CD14-positive monocyte (primary cell): ENCODE measurements around the gene OR51D1. TPM values are rescaled to one million over a fixed set of nuclear protein-coding genes. Genes with fewer than 3 reads are reported as not detected.

ENCODE experiments used
- DNase-seq, 3 donors: peaks; one replicate each; pipeline ENCODE4 v3.0.0-alpha.2; 2011 to 2022
- H2AFZ ChIP-seq: 2 replicates; pipeline ENCODE4 v1.6.0; 2012; ENCODE audit warnings: mild to moderate bottlenecking, low read depth, low read length, inconsistent platforms; ENCODE audit not compliant: insufficient read depth, poor library complexity, severe bottlenecking
- H3K27ac ChIP-seq, 2 donors: 1 replicate in 1 of 2; 2 replicates in 1 of 2; pipeline ENCODE4 v1.5.1; 2012 to 2013; ENCODE audit warnings: low read length in 2 of 2, control low read depth in 1 of 2, inconsistent platforms in 1 of 2, low read depth in 1 of 2, mild to moderate bottlenecking in 1 of 2
- H3K27me3 ChIP-seq, 2 donors: one replicate each; pipeline versions ENCODE4 v1.6.0 to v1.6.1; 2011 to 2013; ENCODE audit warnings: low read length in 2 of 2; ENCODE audit not compliant: control insufficient read depth in 2 of 2, insufficient read depth in 2 of 2
- H3K36me3 ChIP-seq, 2 donors: replicated peaks in 1 of 2; 1 replicate in 1 of 2; 2 replicates in 1 of 2; pipeline versions ENCODE4 v1.5.1 to v1.6.1; 2012 to 2013; ENCODE audit warnings: low read length in 2 of 2, control low read depth in 1 of 2, inconsistent platforms in 1 of 2, mild to moderate bottlenecking in 1 of 2; ENCODE audit not compliant: insufficient read depth in 2 of 2, control insufficient read depth in 1 of 2
- H3K4me1 ChIP-seq, 2 donors: 1 replicate in 1 of 2; 2 replicates in 1 of 2; pipeline versions ENCODE4 v1.5.1 to v1.6.1; 2012 to 2013; ENCODE audit warnings: low read length in 2 of 2, control low read depth in 1 of 2, inconsistent platforms in 1 of 2, mild to moderate bottlenecking in 1 of 2, moderate library complexity in 1 of 2; ENCODE audit not compliant: insufficient read depth in 2 of 2, control insufficient read depth in 1 of 2
- H3K4me2 ChIP-seq: replicated peaks from 2 replicates; pipeline ENCODE3; 2012; ENCODE audit warnings: low read length, moderate library complexity, mild to moderate bottlenecking; ENCODE audit not compliant: poor library complexity, severe bottlenecking; ENCODE audit errors: extremely low read depth
- H3K4me3 ChIP-seq, 3 experiments: fragments of 200-600 bp in 1 of 3; sonication (generic) in 1 of 3; replicated peaks in 1 of 3; 1 replicate in 2 of 3; 2 replicates in 1 of 3; pipeline ENCODE4 v1.5.1; 2011 to 2013; ENCODE audit warnings: low read length in 3 of 3, mild to moderate bottlenecking in 3 of 3, control low read depth in 2 of 3, low read depth in 2 of 3, inconsistent platforms in 1 of 3, moderate library complexity in 1 of 3
- H3K79me2 ChIP-seq: 2 replicates; pipeline ENCODE4 v1.6.0; 2012; ENCODE audit warnings: mild to moderate bottlenecking, control low read depth, inconsistent platforms, low read length, moderate library complexity; ENCODE audit not compliant: insufficient read depth
- H3K9ac ChIP-seq: 2 replicates; pipeline ENCODE4 v1.6.0; 2017; ENCODE audit warnings: low read length, mild to moderate bottlenecking; ENCODE audit not compliant: insufficient read depth, poor library complexity, severe bottlenecking
- H3K9me3 ChIP-seq, 2 donors: replicated peaks in 1 of 2; 1 replicate in 1 of 2; 2 replicates in 1 of 2; pipeline versions ENCODE4 v1.5.1 to v1.6.1; 2012 to 2013; ENCODE audit warnings: low read length in 2 of 2, control low read depth in 1 of 2; ENCODE audit not compliant: control insufficient read depth in 1 of 2, insufficient read depth in 1 of 2
- H4K20me1 ChIP-seq: 2 replicates; pipeline ENCODE4 v1.6.0; 2012; ENCODE audit warnings: mild to moderate bottlenecking, low read length, control low read depth, moderate library complexity; ENCODE audit not compliant: insufficient read depth
- H3K27ac Mint-ChIP-seq, 7 donors: one replicate each; pipeline ENCODE4 v1.8.0; 2020; ENCODE audit warnings: mild to moderate bottlenecking in 7 of 7, mixed read lengths in 7 of 7, moderate library complexity in 6 of 7, inconsistent platforms in 2 of 7
- H3K27me3 Mint-ChIP-seq, 3 donors: one replicate each; pipeline ENCODE4 v1.8.0; 2021 to 2022; ENCODE audit warnings: low read depth in 3 of 3, mild to moderate bottlenecking in 3 of 3, mixed read lengths in 3 of 3, moderate library complexity in 3 of 3, inconsistent platforms in 1 of 3
- H3K36me3 Mint-ChIP-seq, 2 donors: one replicate each; pipeline ENCODE4 v1.8.0; 2020; ENCODE audit warnings: mixed read lengths in 2 of 2, inconsistent platforms in 1 of 2, mild to moderate bottlenecking in 1 of 2
- H3K4me1 Mint-ChIP-seq: one replicate; pipeline ENCODE4 v1.8.0; 2020; ENCODE audit warnings: mild to moderate bottlenecking, mixed read lengths
- H3K4me3 Mint-ChIP-seq, 2 donors: one replicate each; pipeline ENCODE4 v1.8.0; 2020; ENCODE audit warnings: mild to moderate bottlenecking in 2 of 2, mixed read lengths in 2 of 2, moderate library complexity in 1 of 2
- H3K9me3 Mint-ChIP-seq, 7 donors: one replicate each; pipeline ENCODE4 v1.8.0; 2020 to 2022; ENCODE audit warnings: mixed read lengths in 7 of 7, mild to moderate bottlenecking in 6 of 7, moderate library complexity in 6 of 7, inconsistent platforms in 2 of 7
- CTCF ChIP-seq: fragments of 200-600 bp; IDR thresholded peaks from one replicate; pipeline ENCODE4 v1.8.0; 2022; ENCODE audit warnings: antibody characterized with exemption, mild to moderate bottlenecking
- whole genome bisulfite sequencing: methylation state at CpG from one replicate; pipeline ENCODE4 v1.1.5; 2013; ENCODE audit warnings: missing lambda C conversion rate; ENCODE audit not compliant: insufficient coverage; 5-methylcytosine and 5-hydroxymethylcytosine counted together
- intact Hi-C, 2 donors: fragments of 100-400 bp; cut with micrococcal nuclease; formaldehyde crosslinking; loops; one replicate each; pipeline versions ENCODE4 v1.15.0 to v1.15.1; 2023
- polyA plus RNA-seq, 3 donors: library from polyadenylated mRNA; depleted of rRNA in 1 of 3; unstranded in 2 of 3; stranded (reverse) in 1 of 3; fragments of 300-500 nt in 2 of 3; fragments of >200 nt in 1 of 3; fragmentation: Illumina TruSeq in 2 of 3; gene quantifications; 1 replicate in 2 of 3; 2 replicates in 1 of 3; pipeline ENCODE4 v1.2.3, GENCODE V29; 2012 to 2021

Gene OR51D1
- polyA plus RNA-seq, 3 donors: not detected

GRCh38 chr11:4664786-4665185, 27.5 kb downstream of the OR51D1 start:
- peaks cover 0 to 18% (median 5%) of the 10 kb centered on the region in 3 donors for H3K27me3 Mint-ChIP-seq
- no peak for DNase-seq
- Histone ChIP-seq H3K27ac (no peak overlapping the region), H3K4me1 (no peaks in the 10 kb centered on the region), H3K4me3 (no peak overlapping the region), H3K79me2 (no peaks in the 10 kb centered on the region), H3K9me3 (no peaks in the 10 kb centered on the region), H3K36me3 (no peaks in the 10 kb centered on the region), H3K4me2 (no peak overlapping the region), H3K27me3 (no peaks in the 10 kb centered on the region), H2AFZ (no peak overlapping the region), H4K20me1 (no peaks in the 10 kb centered on the region), H3K9ac (no peak overlapping the region)
- H3K36me3 Mint-ChIP-seq: no peaks in the 10 kb centered on the region
- H3K27ac Mint-ChIP-seq: no peak overlapping the region
- no peaks in the 10 kb centered on the region for H3K4me1 Mint-ChIP-seq
- intact Hi-C loops: no loop called here
- peaks cover 0 to 2% (median 0%) of the 10 kb centered on the region in 7 donors for H3K9me3 Mint-ChIP-seq
- 50% methylated on average over 1 of the region's 3 CpGs for WGBS
- no peak for TF ChIP-seq CTCF
- no peak overlapping the region for H3K4me3 Mint-ChIP-seq

- H3K27ac ChIP-seq: no peak overlapping the region
- H3K9ac ChIP-seq: no peak overlapping the region
- WGBS: no CpG with 5 or more reads among the region's 2 CpGs
- no peaks in the 10 kb centered on the region for H3K27me3 ChIP-seq
- H2AFZ ChIP-seq: no peak overlapping the region
- no peak overlapping the region for H3K27ac Mint-ChIP-seq
- H3K4me2 ChIP-seq: no peak overlapping the region
- no peaks in the 10 kb centered on the region for H3K36me3 ChIP-seq
- H3K9me3 ChIP-seq: no peaks in the 10 kb centered on the region
- no peaks in the 10 kb centered on the region for H3K79me2 ChIP-seq
- no peak for DNase-seq
- TF ChIP-seq CTCF: no peak
- H3K9me3 Mint-ChIP-seq: peaks cover 0 to 2% (median 0%) of the 10 kb centered on the region in 7 donors
- no peaks in the 10 kb centered on the region for H3K4me1 Mint-ChIP-seq
- H3K4me3 Mint-ChIP-seq: no peak overlapping the region
- intact Hi-C loops: no loop called here
- H3K27me3 Mint-ChIP-seq: peaks cover 0 to 16% (median 5%) of the 10 kb centered on the region in 3 donors
- H3K4me3 ChIP-seq: no peak overlapping the region
- no peaks in the 10 kb centered on the region for H3K36me3 Mint-ChIP-seq
- H3K4me1 ChIP-seq: no peaks in the 10 kb centered on the region
- no peaks in the 10 kb centered on the region for H4K20me1 ChIP-seq
Measured at GRCh38 chr11:4665424-4665823, 28.1 kb downstream of the OR51D1 start.
